KMS-11 (cell line): ENCODE data around the gene SHROOM1.

ENCODE experiments used
- H2AFZ ChIP-seq: fragments of 200-600 bp; sonication (generic); 2 replicates; pipeline ENCODE4 v1.6.1; 2016; ENCODE audit warnings: antibody characterized with exemption, mixed run types, low read depth
- H3K27ac ChIP-seq: fragments of 200-600 bp; sonication (generic); 2 replicates; pipeline ENCODE4 v1.6.1; 2016; ENCODE audit warnings: mild to moderate bottlenecking, mixed run types
- H3K27me3 ChIP-seq: fragments of 200-600 bp; sonication (generic); 2 replicates; pipeline ENCODE4 v1.6.1; 2017; ENCODE audit warnings: mild to moderate bottlenecking, low read depth, mixed run types, moderate library complexity; ENCODE audit not compliant: insufficient read depth
- H3K36me3 ChIP-seq: fragments of 200-600 bp; sonication (generic); 2 replicates; pipeline ENCODE4 v1.6.1; 2017; ENCODE audit warnings: mild to moderate bottlenecking, mixed run types; ENCODE audit not compliant: insufficient read depth
- H3K4me1 ChIP-seq: fragments of 200-600 bp; sonication (generic); 2 replicates; pipeline ENCODE4 v1.6.1; 2016; ENCODE audit warnings: mild to moderate bottlenecking, low read depth, mixed run types; ENCODE audit not compliant: poor library complexity, severe bottlenecking
- H3K4me2 ChIP-seq: fragments of 200-600 bp; sonication (generic); 2 replicates; pipeline ENCODE4 v1.7.0; 2016; ENCODE audit warnings: mild to moderate bottlenecking, mixed run types
- H3K4me3 ChIP-seq: fragments of 200-600 bp; sonication (generic); IDR thresholded peaks from 2 replicates; pipeline ENCODE4 v1.6.1; 2017; ENCODE audit warnings: low read depth, low read length, mixed read lengths; ENCODE audit not compliant: insufficient read depth
- H3K79me2 ChIP-seq: fragments of 200-600 bp; sonication (generic); 2 replicates; pipeline ENCODE4 v1.6.1; 2016; ENCODE audit warnings: low read depth, mixed run types; ENCODE audit not compliant: insufficient read depth
- H3K9ac ChIP-seq: fragments of 200-600 bp; sonication (generic); 2 replicates; pipeline ENCODE4 v1.6.1; 2016; ENCODE audit warnings: mild to moderate bottlenecking, mixed run types
- H4K20me1 ChIP-seq: fragments of 200-600 bp; sonication (generic); 2 replicates; pipeline ENCODE4 v1.6.1; 2016; ENCODE audit warnings: mild to moderate bottlenecking, mixed run types; ENCODE audit not compliant: insufficient read depth
- TF ChIP-seq, protein P1 (sequence below): fragments of 200-600 bp; sonication (generic); conservative IDR thresholded peaks from 2 replicates; pipeline ENCODE4 v1.6.1; 2017; ENCODE audit warnings: low read depth, mild to moderate bottlenecking, antibody characterized with exemption, low read length, moderate library complexity, mixed read lengths

Gene SHROOM1

DNA sequence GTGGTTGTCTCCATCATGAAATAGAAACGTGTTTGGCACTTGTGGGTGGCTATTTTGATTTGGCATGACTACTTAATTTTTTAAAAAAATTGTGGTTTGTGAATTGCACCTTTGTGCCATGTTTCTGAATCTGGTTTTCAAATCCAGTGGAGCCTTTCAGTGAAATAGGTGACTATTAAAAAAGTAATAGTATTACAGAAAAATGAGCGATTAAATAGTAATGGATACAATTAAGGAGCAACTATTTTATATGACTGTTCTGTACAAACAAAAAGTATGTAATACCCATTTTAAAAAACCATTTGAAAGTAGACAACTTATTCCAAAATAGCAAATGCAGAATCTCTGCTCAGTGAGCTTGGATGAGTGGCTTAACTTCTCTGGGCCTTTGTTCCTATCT lies 14.4 kb downstream of the SHROOM1 start:
- H3K36me3 ChIP-seq = no peaks in the 10 kb centered on the region
- peaks cover 13% of the 10 kb centered on the region for H3K4me1 ChIP-seq
- no peak overlapping the region for H3K4me3 ChIP-seq
- H3K27me3 ChIP-seq = peaks cover 3% of the 10 kb centered on the region; the same call in 1 of the 2 replicates
- H3K4me2 ChIP-seq = no peak overlapping the region
- TF ChIP-seq, protein P1, sequence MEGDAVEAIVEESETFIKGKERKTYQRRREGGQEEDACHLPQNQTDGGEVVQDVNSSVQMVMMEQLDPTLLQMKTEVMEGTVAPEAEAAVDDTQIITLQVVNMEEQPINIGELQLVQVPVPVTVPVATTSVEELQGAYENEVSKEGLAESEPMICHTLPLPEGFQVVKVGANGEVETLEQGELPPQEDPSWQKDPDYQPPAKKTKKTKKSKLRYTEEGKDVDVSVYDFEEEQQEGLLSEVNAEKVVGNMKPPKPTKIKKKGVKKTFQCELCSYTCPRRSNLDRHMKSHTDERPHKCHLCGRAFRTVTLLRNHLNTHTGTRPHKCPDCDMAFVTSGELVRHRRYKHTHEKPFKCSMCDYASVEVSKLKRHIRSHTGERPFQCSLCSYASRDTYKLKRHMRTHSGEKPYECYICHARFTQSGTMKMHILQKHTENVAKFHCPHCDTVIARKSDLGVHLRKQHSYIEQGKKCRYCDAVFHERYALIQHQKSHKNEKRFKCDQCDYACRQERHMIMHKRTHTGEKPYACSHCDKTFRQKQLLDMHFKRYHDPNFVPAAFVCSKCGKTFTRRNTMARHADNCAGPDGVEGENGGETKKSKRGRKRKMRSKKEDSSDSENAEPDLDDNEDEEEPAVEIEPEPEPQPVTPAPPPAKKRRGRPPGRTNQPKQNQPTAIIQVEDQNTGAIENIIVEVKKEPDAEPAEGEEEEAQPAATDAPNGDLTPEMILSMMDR = no peak
- no peaks in the 10 kb centered on the region for H4K20me1 ChIP-seq
- H3K9ac ChIP-seq = no peak overlapping the region
- no peaks in the 10 kb centered on the region for H3K79me2 ChIP-seq
- no peak overlapping the region for H2AFZ ChIP-seq
- no peak overlapping the region for H3K27ac ChIP-seq

DNA sequence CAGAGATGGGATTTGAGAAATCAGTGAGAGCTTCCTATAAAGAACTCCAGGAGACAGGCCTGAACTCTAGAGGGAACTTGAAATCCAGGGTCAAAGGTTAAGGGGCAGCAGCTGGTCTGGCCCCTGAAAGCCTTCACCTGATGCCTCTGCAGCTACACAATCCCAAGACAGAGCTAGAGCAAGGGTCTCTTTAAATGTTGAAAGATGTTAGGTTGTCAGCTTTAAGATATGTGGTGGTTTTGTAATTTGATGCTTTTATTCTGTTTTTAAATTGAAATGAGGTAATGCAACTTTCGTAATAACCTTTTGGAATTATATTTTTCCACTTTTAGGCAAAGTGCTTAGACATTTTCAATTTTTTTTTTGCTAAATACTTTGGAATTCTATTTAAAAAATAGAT lies 15.0 kb downstream of the SHROOM1 start:
- Histone ChIP-seq H3K4me2 (no peak overlapping the region), H2AFZ (no peak overlapping the region), H3K27me3 (peaks cover 3% of the 10 kb centered on the region; the same call in 1 of the 2 replicates), H3K36me3 (no peaks in the 10 kb centered on the region), H3K79me2 (no peaks in the 10 kb centered on the region), H3K4me3 (no peak overlapping the region), H3K4me1 (peaks cover 13% of the 10 kb centered on the region), H3K9ac (no peak overlapping the region), H4K20me1 (no peaks in the 10 kb centered on the region), H3K27ac (no peak overlapping the region)
- TF ChIP-seq, protein P1 = no peak

DNA sequence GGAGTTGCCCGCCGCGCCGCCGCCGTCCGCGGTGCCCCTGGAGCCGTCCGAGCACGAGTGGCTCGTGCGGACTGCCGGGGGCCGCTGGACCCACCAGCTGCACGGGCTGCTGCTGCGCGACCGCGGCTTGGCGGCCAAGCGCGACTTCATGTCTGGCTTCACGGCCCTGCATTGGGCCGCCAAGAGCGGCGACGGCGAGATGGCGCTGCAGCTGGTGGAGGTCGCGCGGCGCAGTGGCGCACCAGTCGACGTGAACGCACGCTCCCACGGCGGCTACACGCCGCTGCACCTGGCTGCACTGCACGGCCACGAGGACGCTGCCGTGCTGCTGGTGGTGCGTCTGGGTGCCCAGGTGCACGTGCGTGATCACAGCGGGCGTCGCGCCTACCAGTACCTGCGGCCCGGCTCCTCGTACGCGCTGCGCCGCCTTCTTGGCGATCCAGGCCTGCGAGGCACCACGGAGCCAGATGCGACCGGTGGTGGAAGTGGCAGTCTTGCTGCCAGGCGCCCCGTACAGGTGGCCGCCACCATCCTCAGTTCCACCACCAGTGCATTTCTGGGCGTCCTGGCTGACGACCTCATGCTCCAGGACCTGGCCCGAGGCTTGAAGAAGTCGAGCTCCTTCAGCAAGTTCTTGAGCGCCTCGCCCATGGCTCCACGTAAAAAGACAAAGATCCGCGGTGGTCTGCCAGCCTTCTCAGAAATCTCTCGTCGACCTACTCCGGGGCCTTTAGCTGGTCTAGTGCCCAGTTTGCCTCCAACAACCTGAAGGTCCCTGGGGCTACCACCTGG lies 15.7 kb downstream of the SHROOM1 start:
- TF ChIP-seq, protein P1 = no peak
- peaks cover 3% of the 10 kb centered on the region; the same call in 1 of the 2 replicates for H3K27me3 ChIP-seq
- no peak overlapping the region for H3K4me2 ChIP-seq
- no peak overlapping the region for H3K4me3 ChIP-seq
- H3K79me2 ChIP-seq = no peaks in the 10 kb centered on the region
- H2AFZ ChIP-seq = no peak overlapping the region
- no peak overlapping the region for H3K27ac ChIP-seq
- H4K20me1 ChIP-seq = no peaks in the 10 kb centered on the region
- no peak overlapping the region for H3K9ac ChIP-seq
- H3K36me3 ChIP-seq = no peaks in the 10 kb centered on the region
- peaks cover 10% of the 10 kb centered on the region for H3K4me1 ChIP-seq

DNA sequence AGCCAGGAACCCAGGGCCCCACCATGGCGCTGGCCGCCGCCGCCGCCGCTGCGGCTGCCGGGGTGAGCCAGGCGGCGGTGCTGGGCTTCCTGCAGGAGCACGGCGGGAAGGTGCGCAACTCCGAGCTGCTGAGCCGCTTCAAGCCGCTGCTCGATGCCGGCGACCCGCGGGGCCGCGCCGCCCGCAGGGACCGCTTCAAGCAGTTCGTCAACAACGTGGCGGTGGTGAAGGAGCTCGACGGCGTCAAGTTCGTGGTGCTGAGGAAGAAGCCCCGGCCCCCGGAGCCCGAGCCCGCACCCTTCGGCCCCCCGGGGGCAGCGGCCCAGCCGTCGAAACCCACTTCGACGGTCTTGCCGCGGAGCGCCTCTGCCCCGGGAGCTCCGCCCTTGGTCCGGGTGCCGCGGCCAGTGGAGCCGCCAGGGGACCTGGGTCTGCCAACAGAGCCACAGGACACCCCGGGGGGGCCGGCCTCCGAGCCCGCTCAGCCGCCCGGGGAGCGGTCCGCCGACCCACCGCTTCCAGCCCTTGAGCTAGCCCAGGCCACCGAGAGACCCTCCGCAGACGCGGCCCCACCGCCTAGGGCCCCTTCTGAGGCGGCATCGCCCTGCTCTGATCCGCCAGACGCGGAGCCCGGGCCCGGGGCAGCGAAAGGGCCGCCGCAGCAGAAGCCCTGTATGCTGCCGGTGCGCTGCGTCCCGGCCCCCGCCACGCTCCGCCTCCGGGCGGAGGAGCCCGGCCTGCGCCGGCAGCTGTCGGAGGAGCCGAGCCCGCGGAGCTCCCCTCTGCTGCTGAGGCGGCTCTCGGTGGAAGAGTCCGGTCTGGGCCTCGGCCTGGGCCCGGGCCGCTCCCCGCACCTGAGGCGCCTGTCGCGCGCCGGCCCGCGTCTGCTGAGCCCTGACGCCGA lies 16.6 kb downstream of the SHROOM1 start:
- no peaks in the 10 kb centered on the region for H3K36me3 ChIP-seq
- H4K20me1 ChIP-seq = no peaks in the 10 kb centered on the region
- H3K79me2 ChIP-seq = no peaks in the 10 kb centered on the region
- H3K27ac ChIP-seq = no peak overlapping the region
- H3K4me3 ChIP-seq = no peak overlapping the region
- TF ChIP-seq, protein P1 = no peak
- H3K4me2 ChIP-seq = no peak overlapping the region
- peaks cover 3% of the 10 kb centered on the region; the same call in 1 of the 2 replicates for H3K27me3 ChIP-seq
- no peak overlapping the region for H3K9ac ChIP-seq
- H3K4me1 ChIP-seq = peaks cover 10% of the 10 kb centered on the region
- no peak overlapping the region for H2AFZ ChIP-seq
